ENCODE results near the gene YES1.

- TF ChIP-seq GATA2 (IDR thresholded peaks at IDR 0.05; ENCODE audit: low read depth, low read length) (no peak), GATA3 (IDR thresholded peaks at IDR 0.05; ENCODE audit: low read depth, low read length) (no peak)
Observed at GRCh38 chr18:777021-777420, 35.0 kb downstream of the YES1 start.

All from SH-SY5Y (cell line).